ENCODE data around the gene IMPG2.

- TF ChIP-seq, protein P1, sequence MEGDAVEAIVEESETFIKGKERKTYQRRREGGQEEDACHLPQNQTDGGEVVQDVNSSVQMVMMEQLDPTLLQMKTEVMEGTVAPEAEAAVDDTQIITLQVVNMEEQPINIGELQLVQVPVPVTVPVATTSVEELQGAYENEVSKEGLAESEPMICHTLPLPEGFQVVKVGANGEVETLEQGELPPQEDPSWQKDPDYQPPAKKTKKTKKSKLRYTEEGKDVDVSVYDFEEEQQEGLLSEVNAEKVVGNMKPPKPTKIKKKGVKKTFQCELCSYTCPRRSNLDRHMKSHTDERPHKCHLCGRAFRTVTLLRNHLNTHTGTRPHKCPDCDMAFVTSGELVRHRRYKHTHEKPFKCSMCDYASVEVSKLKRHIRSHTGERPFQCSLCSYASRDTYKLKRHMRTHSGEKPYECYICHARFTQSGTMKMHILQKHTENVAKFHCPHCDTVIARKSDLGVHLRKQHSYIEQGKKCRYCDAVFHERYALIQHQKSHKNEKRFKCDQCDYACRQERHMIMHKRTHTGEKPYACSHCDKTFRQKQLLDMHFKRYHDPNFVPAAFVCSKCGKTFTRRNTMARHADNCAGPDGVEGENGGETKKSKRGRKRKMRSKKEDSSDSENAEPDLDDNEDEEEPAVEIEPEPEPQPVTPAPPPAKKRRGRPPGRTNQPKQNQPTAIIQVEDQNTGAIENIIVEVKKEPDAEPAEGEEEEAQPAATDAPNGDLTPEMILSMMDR (IDR thresholded peaks at IDR 0.05): no peak
- no peak for TF ChIP-seq EP300 (IDR thresholded peaks at IDR 0.05)
Observed at GRCh38 chr3:101333883-101334282, 13.5 kb upstream of the IMPG2 start.

Measured in upper lobe of left lung (tissue), 4 donors.